HEK293 (cell line): Measurements from ENCODE around the gene PSG11.
"Not testable (repeated sequence)": the region's sequence is repeated elsewhere in the genome, so short reads cannot be mapped to it uniquely, and the experiment has no call there.

Experiments
- CTCF ChIA-PET: fragments of 350-600 bp; formaldehyde crosslinking; extraction: SDS; loops from one replicate; lab custom pipeline; 2021; ENCODE audit warnings: antibody characterized with exemption; lab: Yijun Ruan, JAX
- POLR2A ChIA-PET: fragments of 300-600 bp; formaldehyde crosslinking; extraction: SDS; loops from one replicate; lab custom pipeline; 2020; ENCODE audit warnings: antibody characterized with exemption, inconsistent platforms; lab: Yijun Ruan, JAX
- H3K27ac ChIP-seq: fragments of 200-500 bp; sonication (Bioruptor generic); 2 replicates; pipeline ENCODE4 v1.5.1; 2014; ENCODE audit warnings: low read depth, low read length, control low read depth, inconsistent platforms; ENCODE audit errors: extremely low read depth
- H3K36me3 ChIP-seq, 2 experiments: fragments of 200-500 bp in 1 of 2; sonication (Bioruptor generic) in 1 of 2; 1 replicate in 1 of 2; 2 replicates in 1 of 2; pipeline ENCODE4 v1.5.1; 2014 to 2017; ENCODE audit warnings: inconsistent platforms in 2 of 2, low read length in 2 of 2; ENCODE audit not compliant: control insufficient read depth in 2 of 2, insufficient read depth in 1 of 2
- H3K4me1 ChIP-seq: fragments of 200-500 bp; sonication (Bioruptor generic); 2 replicates; pipeline ENCODE4 v1.5.1; 2014; ENCODE audit warnings: mild to moderate bottlenecking, low read length, inconsistent platforms; ENCODE audit not compliant: control insufficient read depth, insufficient read depth
- H3K4me3 ChIP-seq: 2 replicates; pipeline ENCODE4 v1.5.1; 2011; ENCODE audit warnings: low read depth, mild to moderate bottlenecking, control low read depth, low read length, moderate library complexity
- H3K9me3 ChIP-seq: fragments of 200-500 bp; sonication (Bioruptor generic); 2 replicates; pipeline ENCODE4 v1.5.1; 2014; ENCODE audit warnings: low read depth, low read length, inconsistent platforms; ENCODE audit not compliant: control insufficient read depth, insufficient read depth
- KLF8 ChIP-seq: fragments of 450-650 bp; formaldehyde crosslinking; IDR thresholded peaks from 2 replicates; pipeline ENCODE4 v1.5.1; 2016; ENCODE audit warnings: missing biosample characterization, missing genetic modification characterization
- SCRT2 ChIP-seq: fragments of 450-650 bp; formaldehyde crosslinking; IDR thresholded peaks from 2 replicates; pipeline ENCODE4 v1.5.1; 2016; ENCODE audit warnings: missing biosample characterization, missing genetic modification characterization
- SP3 ChIP-seq: fragments of 450-650 bp; formaldehyde crosslinking; IDR thresholded peaks from 2 replicates; pipeline ENCODE4 v1.5.1; 2016; ENCODE audit warnings: missing biosample characterization, missing genetic modification characterization
- ZBTB21 ChIP-seq: fragments of 450-650 bp; formaldehyde crosslinking; IDR thresholded peaks from 2 replicates; pipeline ENCODE4 v1.5.1; 2017; ENCODE audit warnings: missing biosample characterization, missing genetic modification characterization
- ZFHX2 ChIP-seq: fragments of 450-650 bp; formaldehyde crosslinking; conservative IDR thresholded peaks from 2 replicates; pipeline ENCODE4 v1.5.1; 2016; ENCODE audit warnings: missing biosample characterization, missing genetic modification characterization
- ZNF366 ChIP-seq: fragments of 450-650 bp; formaldehyde crosslinking; conservative IDR thresholded peaks from 2 replicates; pipeline ENCODE4 v1.5.1; 2016; ENCODE audit warnings: missing biosample characterization, missing genetic modification characterization
- ZNF629 ChIP-seq: fragments of 450-650 bp; formaldehyde crosslinking; IDR thresholded peaks from 2 replicates; pipeline ENCODE4 v1.5.1; 2017; ENCODE audit warnings: missing biosample characterization, missing genetic modification characterization
- TF ChIP-seq, protein P1 (sequence below): fragments of 450-650 bp; formaldehyde crosslinking; IDR thresholded peaks from 2 replicates; pipeline ENCODE4 v1.5.1; 2016; ENCODE audit warnings: missing biosample characterization, missing genetic modification characterization
- TF ChIP-seq, protein P2 (sequence below): fragments of 450-650 bp; formaldehyde crosslinking; IDR thresholded peaks from 2 replicates; pipeline ENCODE4 v1.5.1; 2016; ENCODE audit warnings: missing biosample characterization, missing genetic modification characterization
- TF ChIP-seq, protein P3 (sequence below): fragments of 450-650 bp; formaldehyde crosslinking; IDR thresholded peaks from 2 replicates; pipeline ENCODE4 v1.5.1; 2016; ENCODE audit warnings: missing biosample characterization, missing genetic modification characterization

The PSG11 gene

DNA sequence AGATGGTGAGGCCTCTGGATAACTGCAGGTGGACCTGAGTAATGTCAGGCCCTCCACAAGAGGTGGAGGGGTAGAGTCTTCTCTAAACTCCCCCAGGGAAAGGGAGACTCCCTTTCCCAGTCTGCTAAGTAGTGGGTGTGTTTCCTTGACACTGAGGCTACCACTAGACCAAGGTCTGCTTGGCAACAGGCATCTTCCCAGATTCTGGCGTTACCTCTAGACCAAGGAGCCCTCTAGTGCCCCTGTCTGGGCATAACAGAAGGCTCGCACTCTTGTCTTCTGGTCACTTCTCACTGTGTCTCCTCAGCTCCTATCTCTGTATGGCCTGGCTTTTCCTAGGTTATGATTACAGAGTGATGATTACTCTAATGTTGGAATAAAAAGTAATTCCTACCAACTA lies 5.4 kb upstream of the PSG11 start:
- H3K4me1 ChIP-seq, H3K4me3 ChIP-seq, H3K27ac ChIP-seq, H3K9me3 ChIP-seq, POLR2A ChIA-PET, H3K36me3 ChIP-seq: not testable (repeated sequence)
- CTCF ChIA-PET = interaction anchor here (0.8 to 1.8 kb wide), 5 partner anchors 13 to 291 kb away, joined by 3 to 6 read pairs (median 4); no protein-coding TSS in a partner anchor
- TF ChIP-seq SCRT2 (tag by site-specific recombination) = peak; percentile 44; the same call in 1 of the 2 replicates

DNA sequence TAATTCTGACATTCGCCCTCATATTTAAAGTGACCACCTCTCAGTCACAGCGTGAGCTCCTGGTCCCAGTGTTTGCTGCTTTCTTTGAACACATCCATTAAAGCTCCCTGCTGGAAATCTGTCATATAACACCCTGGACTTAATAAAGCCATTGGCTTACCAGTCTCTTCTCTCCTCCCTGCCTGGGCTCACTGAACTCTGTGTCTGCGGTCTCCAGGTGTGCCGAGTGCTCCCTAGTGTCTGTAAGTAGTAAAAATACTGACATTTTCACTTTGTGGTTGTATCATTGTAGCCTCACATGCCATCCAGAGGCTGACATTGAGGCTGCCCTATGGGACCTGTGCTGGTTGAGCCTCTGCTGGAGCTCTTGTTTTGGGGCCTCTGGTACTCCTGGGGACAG lies 2.6 kb upstream of the PSG11 start:
- POLR2A ChIA-PET = no interaction called here
- Histone ChIP-seq H3K36me3 (no peaks in the 10 kb centered on the region), H3K27ac (no peak overlapping the region), H3K4me3 (no peak overlapping the region), H3K4me1 (no peaks in the 10 kb centered on the region), H3K9me3 (no peaks in the 10 kb centered on the region)
- CTCF ChIA-PET = interaction anchor here (0.7 to 2.6 kb wide), 7 partner anchors 8 to 304 kb away, joined by 3 to 15 read pairs (median 4); no protein-coding TSS in a partner anchor
- TF ChIP-seq, protein P1, sequence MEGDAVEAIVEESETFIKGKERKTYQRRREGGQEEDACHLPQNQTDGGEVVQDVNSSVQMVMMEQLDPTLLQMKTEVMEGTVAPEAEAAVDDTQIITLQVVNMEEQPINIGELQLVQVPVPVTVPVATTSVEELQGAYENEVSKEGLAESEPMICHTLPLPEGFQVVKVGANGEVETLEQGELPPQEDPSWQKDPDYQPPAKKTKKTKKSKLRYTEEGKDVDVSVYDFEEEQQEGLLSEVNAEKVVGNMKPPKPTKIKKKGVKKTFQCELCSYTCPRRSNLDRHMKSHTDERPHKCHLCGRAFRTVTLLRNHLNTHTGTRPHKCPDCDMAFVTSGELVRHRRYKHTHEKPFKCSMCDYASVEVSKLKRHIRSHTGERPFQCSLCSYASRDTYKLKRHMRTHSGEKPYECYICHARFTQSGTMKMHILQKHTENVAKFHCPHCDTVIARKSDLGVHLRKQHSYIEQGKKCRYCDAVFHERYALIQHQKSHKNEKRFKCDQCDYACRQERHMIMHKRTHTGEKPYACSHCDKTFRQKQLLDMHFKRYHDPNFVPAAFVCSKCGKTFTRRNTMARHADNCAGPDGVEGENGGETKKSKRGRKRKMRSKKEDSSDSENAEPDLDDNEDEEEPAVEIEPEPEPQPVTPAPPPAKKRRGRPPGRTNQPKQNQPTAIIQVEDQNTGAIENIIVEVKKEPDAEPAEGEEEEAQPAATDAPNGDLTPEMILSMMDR (tag by site-specific recombination) = 0 out of 2 replicates have a peak, but pooled peaks have one; percentile 10
- no peak for TF ChIP-seq ZFHX2 (tag by site-specific recombination)
- TF ChIP-seq KLF8 (tag by site-specific recombination) = no peak

DNA sequence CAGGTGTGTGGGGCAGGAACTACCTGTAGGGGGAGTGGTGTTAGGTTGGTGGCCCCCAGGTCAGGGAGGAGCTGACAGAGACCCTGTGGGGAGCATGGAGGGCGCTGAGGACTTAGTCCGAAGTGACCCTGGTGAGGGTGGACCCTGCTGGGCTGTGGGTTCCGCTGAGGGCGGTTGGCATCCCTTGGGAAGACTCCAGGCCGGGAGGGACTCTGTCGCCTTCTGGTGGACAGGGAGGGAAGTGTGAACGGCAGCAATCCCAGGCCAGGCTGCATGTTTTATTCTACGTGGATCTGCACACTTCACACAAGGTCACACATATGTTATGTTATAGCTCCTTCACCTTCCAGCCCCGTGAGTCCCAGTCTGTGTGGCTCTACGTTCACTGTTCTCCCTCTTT lies 1.7 kb upstream of the PSG11 start:
- H3K4me3 ChIP-seq, POLR2A ChIA-PET, H3K9me3 ChIP-seq, H3K27ac ChIP-seq, H3K4me1 ChIP-seq, H3K36me3 ChIP-seq: not testable (repeated sequence)
- CTCF ChIA-PET = interaction anchor here (0.6 to 2.6 kb wide), 8 partner anchors 8 to 1122 kb away, joined by 3 to 15 read pairs (median 4); no protein-coding TSS in a partner anchor

DNA sequence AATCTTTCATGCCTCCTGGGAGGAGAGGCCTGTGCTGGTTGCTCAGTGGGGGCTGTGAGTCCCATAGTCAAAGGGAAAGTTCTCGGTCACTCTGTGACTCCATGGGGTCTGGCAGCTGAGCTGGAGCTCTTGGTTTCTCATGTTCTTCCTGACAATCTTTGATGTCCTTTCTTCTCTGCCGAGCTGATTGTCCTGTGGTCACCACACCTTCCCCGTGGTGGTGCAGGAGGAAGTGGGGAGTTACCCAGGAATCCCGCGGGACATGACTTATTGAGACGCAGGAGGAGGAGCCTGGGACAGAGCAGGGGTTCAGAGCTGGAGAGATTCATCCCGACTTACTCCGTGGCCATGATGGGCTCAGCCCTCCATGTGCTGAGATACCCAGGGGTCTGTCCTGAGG lies 792 bp upstream of the PSG11 start:
- H3K4me1 ChIP-seq, POLR2A ChIA-PET, H3K9me3 ChIP-seq, H3K4me3 ChIP-seq, H3K36me3 ChIP-seq, H3K27ac ChIP-seq: not testable (repeated sequence)
- CTCF ChIA-PET = interaction anchor here (0.6 to 2.6 kb wide), 5 partner anchors 9 to 324 kb away, joined by 3 to 15 read pairs (median 5); no protein-coding TSS in a partner anchor

DNA sequence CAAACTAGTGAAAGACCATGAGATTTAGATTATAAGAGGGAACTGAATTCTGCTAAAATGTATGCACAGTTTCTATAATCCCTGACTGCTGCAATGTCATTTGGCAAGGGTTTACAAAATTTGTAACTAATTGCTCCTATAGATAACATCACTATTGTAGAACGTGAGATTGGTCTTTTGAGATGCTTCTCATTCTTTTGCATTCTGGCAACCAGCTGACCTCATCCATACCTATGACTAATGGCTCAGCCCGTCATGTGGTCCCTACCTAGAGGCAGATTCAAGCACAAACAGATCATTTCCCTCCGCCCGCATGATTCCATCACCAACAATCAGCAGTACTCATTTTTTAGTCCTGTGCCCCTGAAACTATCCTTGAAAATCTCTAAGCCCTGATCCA lies 4.2 kb downstream of the PSG11 start:
- POLR2A ChIA-PET, H3K4me3 ChIP-seq, H3K27ac ChIP-seq, H3K4me1 ChIP-seq, H3K36me3 ChIP-seq, H3K9me3 ChIP-seq: not testable (repeated sequence)
- 0 out of 2 replicates have a peak, but pooled peaks have one; percentile 47 for TF ChIP-seq ZNF629 (tag by site-specific recombination)
- TF ChIP-seq, protein P2, sequence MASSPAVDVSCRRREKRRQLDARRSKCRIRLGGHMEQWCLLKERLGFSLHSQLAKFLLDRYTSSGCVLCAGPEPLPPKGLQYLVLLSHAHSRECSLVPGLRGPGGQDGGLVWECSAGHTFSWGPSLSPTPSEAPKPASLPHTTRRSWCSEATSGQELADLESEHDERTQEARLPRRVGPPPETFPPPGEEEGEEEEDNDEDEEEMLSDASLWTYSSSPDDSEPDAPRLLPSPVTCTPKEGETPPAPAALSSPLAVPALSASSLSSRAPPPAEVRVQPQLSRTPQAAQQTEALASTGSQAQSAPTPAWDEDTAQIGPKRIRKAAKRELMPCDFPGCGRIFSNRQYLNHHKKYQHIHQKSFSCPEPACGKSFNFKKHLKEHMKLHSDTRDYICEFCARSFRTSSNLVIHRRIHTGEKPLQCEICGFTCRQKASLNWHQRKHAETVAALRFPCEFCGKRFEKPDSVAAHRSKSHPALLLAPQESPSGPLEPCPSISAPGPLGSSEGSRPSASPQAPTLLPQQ (tag by site-specific recombination) = peak; percentile 50
- peak; percentile 61 for TF ChIP-seq ZNF366
- TF ChIP-seq, protein P3, sequence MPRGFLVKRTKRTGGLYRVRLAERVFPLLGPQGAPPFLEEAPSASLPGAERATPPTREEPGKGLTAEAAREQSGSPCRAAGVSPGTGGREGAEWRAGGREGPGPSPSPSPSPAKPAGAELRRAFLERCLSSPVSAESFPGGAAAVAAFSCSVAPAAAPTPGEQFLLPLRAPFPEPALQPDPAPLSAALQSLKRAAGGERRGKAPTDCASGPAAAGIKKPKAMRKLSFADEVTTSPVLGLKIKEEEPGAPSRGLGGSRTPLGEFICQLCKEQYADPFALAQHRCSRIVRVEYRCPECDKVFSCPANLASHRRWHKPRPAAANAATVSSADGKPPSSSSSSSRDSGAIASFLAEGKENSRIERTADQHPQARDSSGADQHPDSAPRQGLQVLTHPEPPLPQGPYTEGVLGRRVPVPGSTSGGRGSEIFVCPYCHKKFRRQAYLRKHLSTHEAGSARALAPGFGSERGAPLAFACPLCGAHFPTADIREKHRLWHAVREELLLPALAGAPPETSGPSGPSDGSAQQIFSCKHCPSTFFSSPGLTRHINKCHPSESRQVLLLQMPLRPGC (tag by site-specific recombination) = peak; percentile 20; the same call in 1 of the 2 replicates
- 0 out of 2 replicates have a peak, but pooled peaks have one; percentile 7 for TF ChIP-seq SP3 (tag by site-specific recombination)
- peak; percentile 31; the same call in 1 of the 2 replicates for TF ChIP-seq ZBTB21 (tag by site-specific recombination)
- CTCF ChIA-PET = interaction anchor here (3.1 kb wide), 1 partner anchor 63 kb away, joined by 12 read pairs; no protein-coding TSS in a partner anchor
